Amygdala (tissue), 56 donors: ENCODE results near the gene FOXO6.
A peak's percentile ranks its signal among the peaks of the same experiment; 100 is the strongest.

ENCODE experiments used
- DNase-seq, 56 donors: peaks; one replicate each; lab custom pipeline; 2025; lab: John Stamatoyannopoulos, UW

Gene FOXO6

DNA sequence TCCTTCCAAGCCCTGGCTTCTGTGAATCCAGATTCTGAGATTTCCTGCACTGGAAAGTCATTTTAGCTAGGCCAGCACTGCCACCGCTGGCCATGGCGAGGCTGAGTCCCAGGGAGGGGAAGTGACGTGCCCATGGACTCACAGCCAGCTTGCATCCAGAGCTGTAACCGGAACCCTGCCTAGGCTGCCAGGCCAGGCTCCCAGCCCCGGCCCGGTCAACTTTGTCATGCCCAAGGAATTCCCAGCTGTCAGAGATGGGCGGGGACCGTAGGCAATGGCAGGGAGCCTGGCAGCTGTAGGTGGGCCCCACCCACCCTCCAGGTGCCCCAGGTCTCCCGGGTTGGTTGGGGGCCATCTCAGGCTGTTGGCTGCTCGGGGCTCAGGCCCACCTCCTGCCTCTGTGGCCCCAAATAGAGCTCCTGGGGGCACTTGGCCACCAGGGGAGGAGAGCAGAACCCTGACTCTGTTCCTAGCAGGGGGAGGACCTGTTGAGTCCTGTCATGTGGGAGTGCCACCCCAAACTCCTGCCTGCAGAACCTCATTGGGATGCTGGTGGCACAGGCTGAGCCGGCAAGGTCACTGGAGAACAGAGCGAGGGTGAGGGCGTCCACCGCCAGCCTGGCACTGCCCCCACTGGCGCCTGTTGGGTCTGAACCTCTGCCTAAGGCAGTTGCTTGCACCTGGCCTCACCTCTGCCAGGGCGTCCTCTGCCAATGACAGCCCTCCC, 57.8 kb downstream of the FOXO6 start:
- DNase-seq = peak in 4 of 56 donors; percentile 8 to 33 (median 10)

DNA sequence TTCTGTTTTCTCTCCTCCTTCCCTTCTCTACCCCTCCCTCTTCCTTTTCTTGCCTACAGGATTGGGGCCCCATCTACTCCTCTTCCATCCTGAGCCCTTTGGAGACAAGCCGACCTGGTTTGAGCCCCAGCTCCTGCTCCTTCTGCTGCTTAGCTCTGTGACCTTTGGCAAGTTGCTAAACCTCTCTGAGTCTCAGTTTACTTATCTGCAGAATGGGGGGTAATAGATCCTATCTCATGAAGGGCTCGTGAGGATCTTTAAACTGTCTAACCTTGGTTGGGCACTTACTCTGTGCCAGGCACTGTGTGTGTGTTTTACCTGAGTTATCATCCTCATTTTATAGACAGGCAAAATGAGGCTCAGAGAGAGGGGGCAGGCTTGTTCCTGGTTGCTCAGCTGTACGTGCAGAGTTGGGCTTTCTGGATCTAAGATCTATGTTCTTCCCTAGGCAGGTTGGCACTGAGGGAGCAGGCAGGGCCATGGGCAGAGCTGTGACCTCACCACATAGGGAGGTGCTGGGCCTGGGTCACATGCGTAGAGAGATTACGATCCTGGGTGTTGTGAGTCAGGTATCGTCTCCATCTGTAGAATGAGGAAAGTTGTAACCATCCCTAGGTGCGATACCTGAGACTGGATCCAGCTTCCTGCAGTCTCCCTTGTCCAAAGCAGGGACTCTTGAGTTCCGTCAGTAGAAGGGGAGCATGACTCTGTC, 58.5 kb downstream of the FOXO6 start:
- no peak for DNase-seq

DNA sequence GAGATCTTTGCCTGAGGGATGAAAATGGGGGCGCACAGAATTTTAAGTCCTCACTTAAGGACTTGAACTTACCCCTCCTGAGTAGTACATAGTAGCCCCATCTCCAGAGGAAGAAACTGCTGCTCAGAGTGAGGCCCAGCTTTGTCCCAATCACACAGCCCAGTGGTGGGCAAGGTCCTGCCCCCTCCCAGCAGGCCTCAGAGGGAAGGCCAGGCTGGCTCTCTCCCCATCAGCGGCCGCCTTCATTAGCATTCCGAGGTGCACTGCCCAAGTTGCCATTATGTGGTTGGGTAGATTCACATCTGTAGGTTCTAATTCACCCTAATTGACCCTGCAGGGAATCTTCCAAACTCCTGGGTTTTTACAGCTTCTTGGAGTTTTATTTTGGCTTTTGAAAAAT, 59.1 kb downstream of the FOXO6 start:
- DNase-seq = no peak

DNA sequence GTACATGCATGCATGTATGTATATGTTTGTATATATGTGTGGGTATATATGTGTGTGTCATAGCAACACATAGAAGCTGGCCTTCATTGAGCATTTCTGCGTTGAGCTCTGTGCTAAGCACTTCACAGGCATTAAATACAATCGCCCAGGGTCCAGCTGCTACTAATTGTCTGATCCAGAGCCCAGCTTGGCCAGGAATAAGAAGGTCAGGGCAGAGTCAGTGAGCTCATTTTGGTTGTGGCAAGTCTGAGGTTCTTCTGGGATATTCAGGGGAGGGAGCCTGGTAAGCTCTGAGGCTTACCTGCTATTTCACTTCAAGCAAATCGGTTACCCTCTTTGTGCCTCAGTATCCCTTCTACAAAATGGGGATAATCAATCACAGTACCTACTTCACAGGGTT, 59.6 kb downstream of the FOXO6 start:
- no peak for DNase-seq

- DNase-seq = no peak
Observed at GRCh38 chr1:41422306-41422705, 61.1 kb downstream of the FOXO6 start.

GRCh38 chr1:41423511-41424191, 62.4 kb downstream of the FOXO6 start:
- no peak for DNase-seq

DNA sequence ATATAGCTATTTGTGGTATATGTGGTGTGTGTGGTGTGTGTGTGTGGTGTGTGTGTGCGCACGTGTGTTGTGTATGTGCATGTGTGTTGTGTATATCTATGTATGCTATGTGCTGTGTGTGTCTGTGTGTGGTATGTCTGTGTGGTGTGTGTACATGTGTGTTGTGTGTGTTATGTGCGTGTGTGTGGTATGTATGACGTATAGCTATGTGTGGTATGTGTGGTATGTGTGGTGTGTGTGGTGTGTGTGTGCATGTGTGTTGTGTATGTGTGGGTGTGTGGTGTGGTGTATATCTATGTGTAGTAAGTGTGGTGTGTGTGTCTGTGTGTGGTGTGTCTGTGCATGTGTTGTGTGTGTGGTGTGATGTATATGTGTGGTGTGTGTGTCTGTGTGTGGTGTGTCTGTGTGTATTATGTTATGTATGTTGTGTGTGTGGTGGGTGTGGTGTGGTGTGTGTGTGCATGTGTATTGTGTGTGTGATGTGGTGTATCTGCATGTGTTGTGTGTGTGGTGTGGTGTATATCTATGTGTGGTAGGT, 63.4 kb downstream of the FOXO6 start:
- no peak for DNase-seq

GRCh38 chr1:41425369-41425768, 64.1 kb downstream of the FOXO6 start:
- DNase-seq = no peak

- DNase-seq = no peak
Observed at GRCh38 chr1:41426201-41426890, 65.1 kb downstream of the FOXO6 start.

DNA sequence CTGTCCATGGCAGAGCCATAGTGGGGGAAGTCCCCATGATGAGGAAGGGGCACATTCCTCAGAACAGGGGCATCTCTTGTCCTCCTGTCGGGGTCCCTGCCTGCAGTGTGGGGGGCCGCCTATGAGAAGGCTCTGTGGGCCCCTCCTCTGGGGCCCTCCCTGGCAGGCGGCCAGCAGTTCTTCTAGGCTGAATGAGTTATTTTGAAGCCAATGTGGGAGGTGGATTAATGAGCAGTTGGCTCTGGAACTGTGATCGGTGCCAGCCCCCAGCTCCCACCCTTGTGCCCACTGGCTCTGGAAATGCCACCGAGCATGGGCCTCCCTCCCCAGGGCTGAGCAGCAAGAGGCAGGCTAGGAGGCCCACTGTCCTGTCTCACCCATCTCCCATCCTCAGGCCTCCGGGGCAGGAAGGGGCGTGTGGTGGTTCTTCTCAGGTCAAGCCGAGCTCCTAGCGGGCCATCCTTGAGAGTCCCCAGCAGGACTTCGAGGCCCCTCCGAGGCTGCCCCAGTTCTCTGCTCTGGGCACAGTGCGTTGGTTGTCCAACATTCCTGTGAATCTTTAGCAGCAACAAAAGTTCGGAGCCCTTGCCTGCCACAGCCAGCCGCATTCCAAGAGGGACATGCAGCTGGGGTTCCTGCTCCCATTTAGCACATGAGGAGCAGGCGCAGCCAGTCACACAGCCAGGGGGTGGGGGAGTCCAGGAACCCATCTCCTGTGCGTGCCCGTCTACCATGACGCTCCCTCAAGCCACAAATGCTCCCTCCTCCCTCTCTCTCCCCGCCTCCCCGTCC, 66.1 kb downstream of the FOXO6 start:
- DNase-seq = peak in 4 of 56 donors; percentile 12 to 17 (median 14)

DNA sequence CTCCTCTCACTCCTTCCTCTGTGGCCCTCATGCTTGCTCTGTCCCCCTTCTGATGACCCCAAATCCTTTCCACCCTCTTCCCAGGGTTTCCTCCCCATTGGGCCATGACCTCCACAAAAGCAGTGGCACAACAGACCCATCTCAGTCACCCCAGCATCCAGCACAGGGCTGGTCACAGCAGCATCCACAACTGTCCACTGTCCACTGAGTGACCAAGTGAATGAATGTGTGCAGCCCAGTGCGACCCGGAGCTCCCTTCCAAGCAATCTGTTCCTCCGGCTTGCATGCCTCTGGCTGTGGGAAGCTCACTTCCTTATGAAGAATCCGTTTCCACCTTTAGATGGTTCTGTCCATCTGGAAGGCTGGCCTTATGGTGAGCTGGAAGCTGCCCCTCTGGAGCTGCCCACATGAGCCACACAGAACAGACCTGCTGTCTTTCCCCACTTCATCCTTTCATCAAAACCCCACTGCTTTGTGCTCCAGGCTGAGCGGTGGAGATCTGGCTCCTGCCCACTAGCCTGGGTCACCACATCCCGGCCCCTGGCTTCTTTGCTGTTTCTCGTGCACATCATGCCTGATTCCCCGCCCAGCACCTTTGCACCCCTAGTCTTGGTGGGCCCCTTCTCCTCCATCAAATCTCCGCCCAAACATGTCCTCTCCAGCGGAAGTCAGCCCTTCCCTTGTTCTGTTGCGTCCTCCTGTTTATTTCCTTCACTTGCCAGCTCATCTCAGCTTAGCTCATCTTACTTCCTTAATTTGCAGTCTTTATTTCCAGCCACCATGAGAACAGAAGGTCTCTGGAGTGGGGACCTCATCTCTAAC, 66.9 kb downstream of the FOXO6 start:
- DNase-seq = no peak

GRCh38 chr1:41428738-41429640, 67.8 kb downstream of the FOXO6 start:
- no peak for DNase-seq

DNA sequence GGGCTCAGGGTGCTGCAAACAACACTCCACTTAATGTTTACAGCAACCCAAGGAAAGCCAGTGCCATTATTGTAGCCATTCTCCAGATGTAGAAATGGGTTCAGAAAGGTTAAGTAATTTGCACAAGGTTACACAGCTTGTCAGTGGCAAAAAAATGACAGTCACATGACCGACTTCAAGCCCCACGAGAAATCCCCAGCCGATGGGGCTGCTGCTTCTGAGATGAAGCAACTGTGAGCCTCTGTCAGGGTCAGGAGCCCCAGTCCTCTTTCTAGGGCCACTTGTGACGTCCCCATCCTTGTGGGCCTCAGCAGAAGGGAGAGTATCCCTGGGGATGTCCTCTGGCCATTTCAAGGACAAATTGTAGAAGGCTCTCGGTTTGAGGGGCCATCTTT, 68.4 kb downstream of the FOXO6 start:
- no peak for DNase-seq

DNA sequence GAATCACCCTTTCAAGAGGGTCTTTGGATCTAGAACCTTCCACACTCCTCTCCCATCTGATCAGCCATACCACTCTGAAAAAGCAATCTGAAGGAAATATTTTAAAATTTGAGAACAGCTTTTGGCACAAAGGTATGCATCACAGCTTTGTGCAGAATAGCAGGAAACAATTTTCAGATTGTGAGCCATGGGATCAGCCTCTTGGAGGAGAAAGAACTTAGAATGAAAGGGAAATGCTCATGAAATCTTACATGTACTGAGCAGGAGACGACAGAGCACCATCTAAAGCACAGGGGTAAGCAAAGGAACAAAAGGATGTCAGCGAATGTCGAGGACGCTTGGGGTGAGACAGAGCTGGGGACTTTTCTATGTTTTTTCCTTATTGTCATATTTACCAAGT, 68.8 kb downstream of the FOXO6 start:
- DNase-seq = no peak

GRCh38 chr1:41430582-41430981, 69.3 kb downstream of the FOXO6 start:
- no peak for DNase-seq

- DNase-seq = peak in 3 of 56 donors; percentile 10 to 50 (median 12)
Observed at GRCh38 chr1:41431490-41432350, 70.5 kb downstream of the FOXO6 start.
